Thoracic aorta (tissue), 2 donors: ENCODE measurements around the gene ZKSCAN2. TPM values are rescaled to one million over a fixed set of nuclear protein-coding genes. Genes with fewer than 3 reads are reported as not detected.

Experiments used
- ATAC-seq: fragments of 150-250 bp; one replicate; pipeline ENCODE4 v1.8.0; 2017; ENCODE audit warnings: low read depth; ENCODE audit not compliant: insufficient number of reproducible peaks, low FRiP score
- DNase-seq: peaks from one replicate; pipeline ENCODE4 v3.0.0-alpha.2; 2020; ENCODE audit warnings: low spot score
- H3K27ac ChIP-seq, 2 donors: fragments of 200-600 bp; sonication (generic); 1 replicate in 1 of 2; 2 replicates in 1 of 2; pipeline ENCODE4 v1.5.1; 2016; ENCODE audit warnings: mild to moderate bottlenecking in 2 of 2, moderate library complexity in 2 of 2
- H3K27me3 ChIP-seq: fragments of 200-600 bp; sonication (generic); replicated peaks from 2 replicates; pipeline ENCODE4 v1.6.0; 2016; ENCODE audit warnings: mild to moderate bottlenecking; ENCODE audit not compliant: insufficient read depth
- H3K36me3 ChIP-seq: fragments of 200-600 bp; sonication (generic); one replicate; pipeline ENCODE4 v1.5.1; 2016
- H3K4me1 ChIP-seq, 2 donors: fragments of 200-600 bp; sonication (generic); 1 replicate in 1 of 2; 2 replicates in 1 of 2; pipeline versions ENCODE4 v1.5.1 to v1.6.0; 2016; ENCODE audit warnings: low read depth in 2 of 2, mild to moderate bottlenecking in 1 of 2; ENCODE audit not compliant: control insufficient read depth in 1 of 2
- H3K4me3 ChIP-seq: fragments of 200-600 bp; sonication (generic); 2 replicates; pipeline ENCODE4 v1.5.1; 2016; ENCODE audit warnings: mild to moderate bottlenecking
- H3K9me3 ChIP-seq: fragments of 200-600 bp; sonication (generic); 2 replicates; pipeline ENCODE4 v1.5.1; 2016
- CTCF ChIP-seq: fragments of 200-600 bp; sonication (generic); IDR thresholded peaks from one replicate; pipeline ENCODE4 v1.5.1; 2019; ENCODE audit warnings: antibody characterized with exemption
- total RNA-seq, 2 donors: library from RNA; depleted of rRNA; stranded (reverse); fragments of >200 nt; gene quantifications; one replicate each; pipeline versions ENCODE4 v1.1.0 to v1.2.3, GENCODE V29; 2016

ZKSCAN2 gene
- total RNA-seq, result 1 to 10 TPM; 4.1 to 5.0 TPM

GRCh38 chr16:25257470-25257955 lies at the start of gene ZKSCAN2:
TSS of gene ZKSCAN2 (minus strand) at chr16:25257845. CDS start at chr16:25257127, 718 bp downstream.
- Histone ChIP-seq H3K4me3 (peak within 1 kb of the TSS; percentile 93), H3K27ac (peak within 1 kb of the TSS; percentile 96 to 98), H3K9me3 (no peaks in the 10 kb centered on the region), H3K4me1 (peaks cover 0 to 32% of the 10 kb centered on the region in 2 donors), H3K36me3 (peaks cover 3% of the 10 kb centered on the region), H3K27me3 (no peaks in the 10 kb centered on the region)
- no peak for TF ChIP-seq CTCF
- peak; percentile 56 for DNase-seq
- ATAC-seq, result peak; percentile 85

GRCh38 chr16:25299792-25300590 lies 42.3 kb upstream of the ZKSCAN2 start:
- ATAC-seq (no peak), DNase-seq (no peak)
- Histone ChIP-seq H3K27ac (no peak overlapping the region), H3K9me3 (no peaks in the 10 kb centered on the region), H3K4me1 (no peaks in the 10 kb centered on the region), H3K36me3 (no peaks in the 10 kb centered on the region), H3K27me3 (no peaks in the 10 kb centered on the region), H3K4me3 (no peak overlapping the region)
- TF ChIP-seq CTCF, result no peak

GRCh38 chr16:25298165-25298872 lies 40.7 kb upstream of the ZKSCAN2 start:
- H3K36me3 ChIP-seq, result no peaks in the 10 kb centered on the region
- no peak overlapping the region for H3K27ac ChIP-seq
- DNase-seq (no peak), ATAC-seq (no peak)
- no peaks in the 10 kb centered on the region for H3K9me3 ChIP-seq
- H3K4me1 ChIP-seq, result no peaks in the 10 kb centered on the region
- no peak overlapping the region for H3K4me3 ChIP-seq
- H3K27me3 ChIP-seq, result no peaks in the 10 kb centered on the region
- no peak for TF ChIP-seq CTCF

- H3K27ac ChIP-seq, result no peak overlapping the region
- no peaks in the 10 kb centered on the region for H3K9me3 ChIP-seq
- H3K4me1 ChIP-seq, result no peaks in the 10 kb centered on the region
- H3K4me3 ChIP-seq, result no peak overlapping the region
- no peaks in the 10 kb centered on the region for H3K36me3 ChIP-seq
- ATAC-seq, result no peak
- no peaks in the 10 kb centered on the region for H3K27me3 ChIP-seq
- no peak for TF ChIP-seq CTCF
- no peak for DNase-seq
Observed at GRCh38 chr16:25297151-25297787, 39.6 kb upstream of the ZKSCAN2 start.

GRCh38 chr16:25291580-25291979 lies 33.9 kb upstream of the ZKSCAN2 start:
- no peak overlapping the region for H3K27ac ChIP-seq
- no peaks in the 10 kb centered on the region for H3K4me1 ChIP-seq
- H3K9me3 ChIP-seq, result no peaks in the 10 kb centered on the region
- H3K4me3 ChIP-seq, result no peak overlapping the region
- no peaks in the 10 kb centered on the region for H3K27me3 ChIP-seq
- TF ChIP-seq CTCF, result no peak
- H3K36me3 ChIP-seq, result no peaks in the 10 kb centered on the region
- ATAC-seq, result no peak
- DNase-seq, result no peak
